ENCODE results near the gene PGD. TPM values are rescaled to one million over a fixed set of nuclear protein-coding genes. Genes with fewer than 3 reads are reported as not detected.

The PGD gene
- total and polyA plus RNA-seq, 2 of the 13 experiments (the other 11 are each of a cell fraction or from before 2014, with no cell fraction given): 64.8 to 210 TPM

GRCh38 chr1:10430216-10431069, 31.6 kb downstream of the PGD start, which contains the start of gene CENPS (continued):
- TF ChIP-seq DRAP1 (CRISPR knock-in tag; IDR thresholded peaks at IDR 0.05) (no peak; the same call in 1 of the 2 replicates), ZC3H13 (CRISPR knock-in tag; IDR thresholded peaks at IDR 0.05) (peak; percentile 99), ZNF33B (CRISPR knock-in tag; IDR thresholded peaks at IDR 0.05) (peak; percentile 94), DR1 (CRISPR knock-in tag; IDR thresholded peaks at IDR 0.05) (peak; percentile 73; the same call in 1 of the 2 replicates), BRF2 (CRISPR knock-in tag; IDR thresholded peaks at IDR 0.05) (peak; percentile 97), ZNF354B (CRISPR knock-in tag; IDR thresholded peaks at IDR 0.05) (0 out of 2 replicates have a peak, but pooled peaks have one; percentile 70), HBP1 (CRISPR knock-in tag; IDR thresholded peaks at IDR 0.05; ENCODE audit: low read depth) (peak; percentile 94), ZNF101 (CRISPR knock-in tag; IDR thresholded peaks at IDR 0.05; ENCODE audit: borderline replicate concordance, low read depth) (peak; percentile 69; the same call in 1 of the 2 replicates), ZNF496 (CRISPR knock-in tag; IDR thresholded peaks at IDR 0.05; ENCODE audit: insufficient replicate concordance) (peak; percentile 56), RELA (CRISPR knock-in tag; IDR thresholded peaks at IDR 0.05) (peak; percentile 68; the same call in 1 of the 2 replicates), FOXJ3 (CRISPR knock-in tag; IDR thresholded peaks at IDR 0.05; ENCODE audit: borderline replicate concordance) (no peak), ZNF230 (CRISPR knock-in tag; IDR thresholded peaks at IDR 0.05) (peak; percentile 91), TFE3 (CRISPR knock-in tag; IDR thresholded peaks at IDR 0.05) (peak; percentile 57), ZNF746 (CRISPR knock-in tag; IDR thresholded peaks at IDR 0.05) (peak; percentile 78), HNF4G (IDR thresholded peaks at IDR 0.05; ENCODE audit: borderline replicate concordance, low read depth, low read length) (peak; percentile 45; the same call in 1 of the 2 replicates), HNF4G (CRISPR knock-in tag; IDR thresholded peaks at IDR 0.05; ENCODE audit: borderline replicate concordance, low read depth) (0 out of 2 replicates have a peak, but pooled peaks have one; percentile 30), EZH2 (conservative IDR thresholded peaks at IDR 0.05; ENCODE audit: low read depth, low read length) (no peak), REXO4 (CRISPR knock-in tag; IDR thresholded peaks at IDR 0.05; ENCODE audit: borderline replicate concordance) (peak; percentile 95), ATF2 (CRISPR knock-in tag; IDR thresholded peaks at IDR 0.05) (peak; percentile 65; the same call in 1 of the 2 replicates), ISL2 (CRISPR knock-in tag; IDR thresholded peaks at IDR 0.05) (peak; percentile 71)
